Mesothelial cell of epicardium (in vitro differentiated cells): Measurements from ENCODE around the gene MRGPRX1. TPM values are rescaled to one million over a fixed set of nuclear protein-coding genes. Genes with fewer than 3 reads are reported as not detected.

Experiments
- DNase-seq, 2 experiments: peaks; one replicate each; pipeline ENCODE4 v3.0.0; 2021; ENCODE audit warnings: low spot score in 2 of 2; ENCODE audit not compliant: unreplicated experiment in 2 of 2
- H3K27ac Mint-ChIP-seq: 2 replicates; pipeline ENCODE4 v1.8.0; 2021; ENCODE audit warnings: mixed read lengths
- H3K27me3 Mint-ChIP-seq: 2 replicates; pipeline ENCODE4 v1.8.0; 2021; ENCODE audit warnings: low read depth, mixed read lengths
- H3K36me3 Mint-ChIP-seq: 2 replicates; pipeline ENCODE4 v1.8.0; 2021; ENCODE audit warnings: mixed read lengths
- H3K4me1 Mint-ChIP-seq: 2 replicates; pipeline ENCODE4 v1.8.0; 2021; ENCODE audit warnings: mixed read lengths
- H3K4me3 Mint-ChIP-seq: 2 replicates; pipeline ENCODE4 v1.8.0; 2021; ENCODE audit warnings: mild to moderate bottlenecking, moderate library complexity, mixed read lengths
- H3K9me3 Mint-ChIP-seq: 2 replicates; pipeline ENCODE4 v1.8.0; 2021; ENCODE audit warnings: mixed read lengths
- CTCF ChIP-seq: fragments of 200-600 bp; sonication (generic); IDR thresholded peaks from one replicate; pipeline ENCODE4 v1.5.0; 2021; ENCODE audit warnings: antibody characterized with exemption; ENCODE audit not compliant: unreplicated experiment
- total RNA-seq: library from RNA; stranded (reverse); gene quantifications from 3 replicates; pipeline ENCODE4 v1.2.1, GENCODE V29; 2021

Gene MRGPRX1
- total RNA-seq, 1 donor from 2014 or later: not detected

GRCh38 chr11:18969720-18970119 lies 30.5 kb upstream of the MRGPRX1 start:
- H3K27ac Mint-ChIP-seq: no peak overlapping the region
- peaks cover 32% of the 10 kb centered on the region for H3K27me3 Mint-ChIP-seq
- no peaks in the 10 kb centered on the region for H3K36me3 Mint-ChIP-seq
- TF ChIP-seq CTCF: no peak
- no peak for DNase-seq
- H3K9me3 Mint-ChIP-seq: no peaks in the 10 kb centered on the region
- H3K4me1 Mint-ChIP-seq: peaks cover 1% of the 10 kb centered on the region
- H3K4me3 Mint-ChIP-seq: no peak overlapping the region

- Mint-ChIP-seq H3K4me3 (no peak overlapping the region), H3K27me3 (no peaks in the 10 kb centered on the region), H3K36me3 (no peaks in the 10 kb centered on the region), H3K27ac (no peak overlapping the region), H3K9me3 (no peaks in the 10 kb centered on the region), H3K4me1 (peaks cover 4% of the 10 kb centered on the region)
- TF ChIP-seq CTCF: no peak
- no peak for DNase-seq
Observed at GRCh38 chr11:18958221-18958910, 19.2 kb upstream of the MRGPRX1 start.

GRCh38 chr11:18956630-18957029 lies 17.4 kb upstream of the MRGPRX1 start:
- peaks cover 5% of the 10 kb centered on the region for H3K27me3 Mint-ChIP-seq
- H3K4me1 Mint-ChIP-seq: peaks cover 4% of the 10 kb centered on the region
- H3K36me3 Mint-ChIP-seq: no peaks in the 10 kb centered on the region
- no peak for DNase-seq
- TF ChIP-seq CTCF: no peak
- H3K9me3 Mint-ChIP-seq: no peaks in the 10 kb centered on the region
- no peak overlapping the region for H3K4me3 Mint-ChIP-seq
- no peak overlapping the region for H3K27ac Mint-ChIP-seq

- Mint-ChIP-seq H3K4me1 (no peaks in the 10 kb centered on the region), H3K4me3 (no peak overlapping the region), H3K27me3 (peaks cover 4% of the 10 kb centered on the region), H3K9me3 (no peaks in the 10 kb centered on the region), H3K36me3 (no peaks in the 10 kb centered on the region), H3K27ac (no peak overlapping the region)
- TF ChIP-seq CTCF: no peak
- no peak for DNase-seq
Observed at GRCh38 chr11:18936002-18936673, 3.1 kb downstream of the MRGPRX1 start.

- DNase-seq: no peak
- Mint-ChIP-seq H3K27me3 (peaks cover 9% of the 10 kb centered on the region), H3K36me3 (no peaks in the 10 kb centered on the region), H3K27ac (no peak overlapping the region), H3K4me3 (no peak overlapping the region), H3K9me3 (no peaks in the 10 kb centered on the region), H3K4me1 (no peaks in the 10 kb centered on the region)
- TF ChIP-seq CTCF: no peak
Observed at GRCh38 chr11:18934195-18934814, 4.9 kb downstream of the MRGPRX1 start.
